Bronchial epithelial cell (primary cell): Measurements from ENCODE around the gene SLAMF8. TPM values are rescaled to one million over a fixed set of nuclear protein-coding genes. Genes with fewer than 3 reads are reported as not detected.

Experiments
- DNase-seq: peaks from one replicate; pipeline ENCODE4 v3.0.0-alpha.2; 2010; ENCODE audit warnings: low read depth
- FAIRE-seq: peaks from 2 replicates; lab custom pipeline; 2011; peaks lifted over from hg19 to GRCh38; lab: Jason Lieb, UNC
- H3K27me3 ChIP-seq: 2 replicates; pipeline ENCODE4 v1.5.1; 2011; ENCODE audit warnings: low read length; ENCODE audit not compliant: control insufficient read depth, insufficient read depth
- H3K36me3 ChIP-seq: 2 replicates; pipeline ENCODE4 v1.5.1; 2011; ENCODE audit warnings: low read length; ENCODE audit not compliant: control insufficient read depth, insufficient read depth
- H3K4me3 ChIP-seq: 2 replicates; pipeline ENCODE4 v1.5.1; 2011; ENCODE audit warnings: mild to moderate bottlenecking, low read depth, low read length, control low read depth
- total RNA-seq: library from RNA; depleted of rRNA; stranded (reverse); fragments of >200 nt; gene quantifications from 2 replicates; pipeline ENCODE4 v1.2.1, GENCODE V29; 2014
- TF ChIP-seq, protein P1 (sequence below): IDR thresholded peaks from 2 replicates; pipeline ENCODE4 v1.5.1; 2011; ENCODE audit warnings: mild to moderate bottlenecking, moderate library complexity, low read length, control low read depth, inconsistent platforms; ENCODE audit not compliant: insufficient read depth, severe bottlenecking

The SLAMF8 gene
- total RNA-seq, 1 donor from 2014 or later = not detected

DNA sequence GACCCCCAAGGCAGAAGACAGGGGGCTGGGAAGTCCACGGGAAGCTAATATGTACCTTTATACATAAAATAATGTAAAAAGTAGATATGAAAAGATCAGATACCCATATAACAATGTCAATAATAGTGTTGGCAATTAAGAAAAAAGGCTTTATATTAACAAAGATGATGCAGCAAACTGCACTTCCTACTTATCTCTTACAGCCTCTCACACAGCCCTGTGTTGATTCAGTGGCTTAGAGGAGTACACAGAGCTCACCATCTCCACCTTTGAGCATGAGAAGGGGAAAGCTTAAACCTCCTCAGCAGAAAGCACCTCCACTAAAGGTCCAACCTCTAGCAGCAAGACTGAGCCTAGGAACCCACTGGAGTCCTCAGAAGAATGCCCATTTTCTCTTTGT lies 42.9 kb downstream of the SLAMF8 start:
- no peaks in the 10 kb centered on the region for H3K27me3 ChIP-seq
- TF ChIP-seq, protein P1, sequence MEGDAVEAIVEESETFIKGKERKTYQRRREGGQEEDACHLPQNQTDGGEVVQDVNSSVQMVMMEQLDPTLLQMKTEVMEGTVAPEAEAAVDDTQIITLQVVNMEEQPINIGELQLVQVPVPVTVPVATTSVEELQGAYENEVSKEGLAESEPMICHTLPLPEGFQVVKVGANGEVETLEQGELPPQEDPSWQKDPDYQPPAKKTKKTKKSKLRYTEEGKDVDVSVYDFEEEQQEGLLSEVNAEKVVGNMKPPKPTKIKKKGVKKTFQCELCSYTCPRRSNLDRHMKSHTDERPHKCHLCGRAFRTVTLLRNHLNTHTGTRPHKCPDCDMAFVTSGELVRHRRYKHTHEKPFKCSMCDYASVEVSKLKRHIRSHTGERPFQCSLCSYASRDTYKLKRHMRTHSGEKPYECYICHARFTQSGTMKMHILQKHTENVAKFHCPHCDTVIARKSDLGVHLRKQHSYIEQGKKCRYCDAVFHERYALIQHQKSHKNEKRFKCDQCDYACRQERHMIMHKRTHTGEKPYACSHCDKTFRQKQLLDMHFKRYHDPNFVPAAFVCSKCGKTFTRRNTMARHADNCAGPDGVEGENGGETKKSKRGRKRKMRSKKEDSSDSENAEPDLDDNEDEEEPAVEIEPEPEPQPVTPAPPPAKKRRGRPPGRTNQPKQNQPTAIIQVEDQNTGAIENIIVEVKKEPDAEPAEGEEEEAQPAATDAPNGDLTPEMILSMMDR = no peak
- FAIRE-seq = no peak
- no peak overlapping the region for H3K4me3 ChIP-seq
- H3K36me3 ChIP-seq = no peaks in the 10 kb centered on the region
- DNase-seq = no peak

DNA sequence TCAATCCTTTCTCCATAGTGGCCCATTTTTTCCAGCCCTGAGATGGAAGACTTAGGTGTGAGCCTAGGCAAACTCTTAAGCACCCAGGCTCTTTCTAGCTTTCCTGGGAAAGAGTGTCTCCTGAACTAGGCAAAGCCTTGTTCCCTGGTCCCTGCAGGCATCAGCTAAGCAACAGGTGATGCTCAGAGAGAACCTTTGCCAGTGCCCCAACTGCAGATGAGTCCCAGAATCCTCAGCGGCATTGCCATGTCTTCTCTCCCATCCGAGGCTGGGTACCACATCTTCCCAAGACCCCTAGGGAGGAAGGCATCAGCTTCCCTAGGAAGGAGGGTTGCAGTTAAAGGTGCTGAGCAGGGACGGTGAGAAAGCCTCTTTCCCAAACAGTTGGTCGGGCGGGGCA lies 44.0 kb downstream of the SLAMF8 start:
- DNase-seq (no peak), FAIRE-seq (no peak)
- TF ChIP-seq, protein P1 = no peak
- no peaks in the 10 kb centered on the region for H3K27me3 ChIP-seq
- H3K36me3 ChIP-seq = no peaks in the 10 kb centered on the region
- H3K4me3 ChIP-seq = no peak overlapping the region

DNA sequence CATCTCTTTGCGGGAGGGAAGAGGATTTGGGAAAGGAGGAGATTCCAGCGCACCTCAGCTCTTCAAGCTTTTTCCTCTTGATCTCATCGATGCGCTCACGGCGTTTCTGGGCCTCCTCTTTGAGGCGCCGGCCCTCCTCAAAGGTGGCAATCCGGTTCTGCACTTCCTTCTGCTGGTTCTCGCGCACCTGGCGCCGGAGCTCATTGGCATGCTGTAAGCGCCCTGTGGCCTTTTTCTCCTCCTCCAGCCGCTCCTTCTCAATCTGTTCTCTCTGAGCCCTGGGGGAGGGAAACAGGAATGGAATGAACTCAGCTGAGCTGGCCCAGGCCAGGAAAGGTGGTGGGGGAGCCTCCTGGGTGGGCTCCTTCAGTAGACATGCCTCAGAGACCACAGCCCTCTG lies 46.2 kb downstream of the SLAMF8 start:
- Histone ChIP-seq H3K36me3 (no peaks in the 10 kb centered on the region), H3K4me3 (no peak overlapping the region), H3K27me3 (no peaks in the 10 kb centered on the region)
- DNase-seq = no peak
- FAIRE-seq = no peak
- TF ChIP-seq, protein P1 = no peak

DNA sequence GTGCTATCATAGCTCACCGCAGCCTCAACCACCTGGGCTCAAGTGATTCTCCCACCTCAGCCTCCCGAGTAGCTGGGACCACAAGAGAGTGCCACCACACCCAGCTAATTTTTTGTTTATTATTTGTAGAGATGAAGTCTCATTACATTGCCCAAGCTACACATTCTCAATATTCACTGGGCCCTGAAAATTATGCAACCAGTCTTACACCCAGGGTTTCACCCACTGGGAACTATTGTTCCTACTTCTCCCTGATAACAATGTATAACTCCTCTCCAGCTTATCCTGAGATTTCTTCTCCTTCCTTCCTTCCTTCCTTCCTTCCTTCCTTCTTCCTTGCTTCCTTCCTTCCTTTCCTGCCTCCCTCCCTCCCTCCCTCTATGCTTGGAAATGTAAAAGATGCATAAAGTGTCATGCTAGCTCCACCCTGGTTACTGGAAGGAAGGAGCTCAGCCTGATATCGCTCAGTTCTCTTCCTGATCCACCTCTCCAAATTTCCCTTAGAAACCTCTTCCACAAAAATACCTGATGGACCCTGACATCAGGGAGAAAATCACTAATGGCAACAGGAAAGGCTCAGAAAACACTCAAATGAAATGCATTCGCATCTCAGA lies 47.0 kb downstream of the SLAMF8 start:
- no peaks in the 10 kb centered on the region for H3K36me3 ChIP-seq
- TF ChIP-seq, protein P1 = no peak
- no peaks in the 10 kb centered on the region for H3K27me3 ChIP-seq
- DNase-seq (no peak), FAIRE-seq (no peak)
- no peak overlapping the region for H3K4me3 ChIP-seq

DNA sequence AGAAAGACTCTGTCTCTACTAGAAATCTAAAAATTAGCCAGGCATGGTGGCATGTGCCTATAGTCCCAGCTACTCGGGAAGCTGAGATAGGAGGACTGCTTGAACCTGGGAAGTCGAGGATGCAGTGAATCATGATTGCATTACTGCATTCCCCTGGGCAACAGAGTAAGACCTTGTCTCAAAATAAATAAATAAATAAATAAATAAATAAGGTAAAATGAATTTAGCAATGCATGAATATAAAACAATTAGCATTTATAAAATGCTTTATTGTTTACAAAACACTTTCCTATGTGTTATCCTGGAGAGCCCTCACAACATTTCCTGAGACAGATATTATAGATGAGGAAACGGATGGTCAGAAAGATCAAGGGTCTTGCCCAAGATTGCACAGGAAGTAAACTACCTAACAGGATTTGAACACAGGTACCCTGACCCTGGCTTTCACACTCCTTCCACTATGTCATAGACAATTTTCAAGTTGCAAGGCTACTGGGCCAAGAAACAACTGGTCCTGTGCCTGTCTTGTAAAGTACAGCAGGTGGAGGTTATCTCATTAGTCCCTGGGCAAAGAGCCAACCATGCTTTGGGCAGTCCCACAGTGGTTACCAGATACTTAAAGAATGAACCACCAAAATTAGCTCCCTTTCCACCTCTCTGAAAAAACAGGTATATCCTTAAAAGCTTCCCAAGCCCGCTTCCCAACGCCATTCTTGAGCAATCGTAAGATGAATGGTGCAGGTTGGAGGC lies 51.2 kb downstream of the SLAMF8 start:
- Histone ChIP-seq H3K4me3 (no peak overlapping the region), H3K27me3 (no peaks in the 10 kb centered on the region), H3K36me3 (no peaks in the 10 kb centered on the region)
- no peak for FAIRE-seq
- DNase-seq = no peak
- TF ChIP-seq, protein P1 = no peak
